Measurements from ENCODE around the gene PHLDB2. TPM values are rescaled to one million over a fixed set of nuclear protein-coding genes. Genes with fewer than 3 reads are reported as not detected.

The PHLDB2 gene
- total and polyA plus RNA-seq, 2 of the 8 experiments (the other 6 are each of a cell fraction or from before 2014, with no cell fraction given), result 5.8 to 22.6 TPM

- no peak for TF ChIP-seq BCL11A (IDR thresholded peaks at IDR 0.05; ENCODE audit: low read depth in 2 of 2, low read length in 2 of 2)
- no peak for TF ChIP-seq YY1 (IDR thresholded peaks at IDR 0.05; ENCODE audit: low read depth, low read length)
- no peak for TF ChIP-seq CHD1 (IDR thresholded peaks at IDR 0.05; ENCODE audit: low read depth, low read length)
- TF ChIP-seq E2F6 (IDR thresholded peaks at IDR 0.05), result no peak
- no peak for TF ChIP-seq SAP30 (IDR thresholded peaks at IDR 0.05; ENCODE audit: insufficient read depth, insufficient replicate concordance, low read length)
Measured at GRCh38 chr3:111944372-111944771, 85.3 kb downstream of the PHLDB2 start (continued).

Data from H1 (cell line).